Karpas-422 (cell line): ENCODE results near the gene CHMP4A. TPM values are rescaled to one million over a fixed set of nuclear protein-coding genes. Genes with fewer than 3 reads are reported as not detected.

ENCODE experiments used
- DNase-seq: peaks from one replicate; pipeline ENCODE4 v3.0.0-alpha.2; 2015
- H2AFZ ChIP-seq: fragments of 200-600 bp; sonication (generic); 2 replicates; pipeline ENCODE4 v1.6.1; 2014; ENCODE audit warnings: antibody characterized with exemption, low read length, mixed read lengths
- H3K27ac ChIP-seq: fragments of 200-600 bp; sonication (generic); 2 replicates; pipeline ENCODE4 v1.5.1; 2014; ENCODE audit warnings: mild to moderate bottlenecking, low read length, moderate library complexity
- H3K27me3 ChIP-seq: fragments of 200-600 bp; sonication (generic); 2 replicates; pipeline ENCODE4 v1.6.1; 2014; ENCODE audit warnings: low read length, mixed read lengths
- H3K36me3 ChIP-seq: fragments of 200-600 bp; sonication (generic); 2 replicates; pipeline ENCODE4 v1.6.1; 2014; ENCODE audit warnings: low read length, mixed read lengths; ENCODE audit not compliant: insufficient read depth
- H3K4me1 ChIP-seq: fragments of 200-600 bp; sonication (generic); 2 replicates; pipeline ENCODE4 v1.6.1; 2014; ENCODE audit warnings: mild to moderate bottlenecking, low read length, mixed read lengths
- H3K4me2 ChIP-seq: fragments of 200-600 bp; sonication (generic); 2 replicates; pipeline ENCODE4 v1.6.1; 2014; ENCODE audit warnings: low read length, low read depth, mild to moderate bottlenecking; ENCODE audit not compliant: poor library complexity, severe bottlenecking
- H3K4me3 ChIP-seq: fragments of 200-600 bp; sonication (generic); 2 replicates; pipeline ENCODE4 v1.5.1; 2014; ENCODE audit warnings: mild to moderate bottlenecking, antibody characterized with exemption, low read length, mixed read lengths
- H3K79me2 ChIP-seq: fragments of 200-600 bp; sonication (generic); 2 replicates; pipeline ENCODE4 v1.6.1; 2014; ENCODE audit warnings: mild to moderate bottlenecking, low read length, mixed read lengths
- H3K9ac ChIP-seq: fragments of 200-600 bp; sonication (generic); 2 replicates; pipeline ENCODE4 v1.6.0; 2014; ENCODE audit warnings: low read length
- H3K9me2 ChIP-seq: fragments of 200-600 bp; sonication (generic), shearing (Covaris generic); replicated peaks from 2 replicates; pipeline ENCODE4 v1.6.0; 2014; ENCODE audit warnings: mild to moderate bottlenecking, low read length, moderate library complexity; ENCODE audit not compliant: insufficient read depth
- H3K9me3 ChIP-seq: fragments of 300-700, 200-600 bp; sonication (generic); 2 replicates; pipeline ENCODE4 v1.6.1; 2014; ENCODE audit warnings: low read length, mixed read lengths
- H4K20me1 ChIP-seq: fragments of 200-600 bp; sonication (generic); 2 replicates; pipeline ENCODE4 v1.6.1; 2014; ENCODE audit warnings: mild to moderate bottlenecking, antibody characterized with exemption, low read length, low read depth; ENCODE audit not compliant: insufficient read depth
- total RNA-seq: library from RNA; depleted of rRNA; stranded (reverse); fragments of >200 nt; shearing (Covaris generic); gene quantifications from 2 replicates; pipeline ENCODE4 v1.2.3, GENCODE V29; 2014; ENCODE audit warnings: low replicate concordance

Gene CHMP4A
- total RNA-seq, 1 experiment from 2014 or later, result 36.8 TPM

GRCh38 chr14:24178399-24179178 is 34.7 kb downstream of the CHMP4A start:
- no peak for DNase-seq
- Histone ChIP-seq H3K4me2 (no peak overlapping the region), H3K9me2 (no peaks in the 10 kb centered on the region), H3K27ac (no peak overlapping the region), H4K20me1 (0 out of 2 replicates have a peak, but pooled peaks cover 4% of the 10 kb centered on the region), H2AFZ (no peak overlapping the region), H3K9ac (no peak overlapping the region), H3K36me3 (peaks cover 32% of the 10 kb centered on the region), H3K79me2 (no peaks in the 10 kb centered on the region), H3K4me1 (no peaks in the 10 kb centered on the region), H3K4me3 (no peak overlapping the region), H3K9me3 (no peaks in the 10 kb centered on the region), H3K27me3 (no peaks in the 10 kb centered on the region)

GRCh38 chr14:24177891-24178290 is 35.4 kb downstream of the CHMP4A start:
- no peak overlapping the region for H3K27ac ChIP-seq
- no peak overlapping the region for H3K4me3 ChIP-seq
- peaks cover 5% of the 10 kb centered on the region for H3K79me2 ChIP-seq
- H3K9ac ChIP-seq, result no peak overlapping the region
- H3K27me3 ChIP-seq, result no peaks in the 10 kb centered on the region
- no peak overlapping the region for H3K4me2 ChIP-seq
- no peaks in the 10 kb centered on the region for H3K9me3 ChIP-seq
- peaks cover 5% of the 10 kb centered on the region for H3K4me1 ChIP-seq
- 0 out of 2 replicates have a peak, but pooled peaks cover 4% of the 10 kb centered on the region for H4K20me1 ChIP-seq
- H3K9me2 ChIP-seq, result no peaks in the 10 kb centered on the region
- H3K36me3 ChIP-seq, result peaks cover 34% of the 10 kb centered on the region
- H2AFZ ChIP-seq, result no peak overlapping the region
- DNase-seq, result no peak

- H3K9me2 ChIP-seq, result no peaks in the 10 kb centered on the region
- H3K9ac ChIP-seq, result no peak overlapping the region
- peaks cover 37% of the 10 kb centered on the region for H3K36me3 ChIP-seq
- H3K4me1 ChIP-seq, result peaks cover 7% of the 10 kb centered on the region
- no peak overlapping the region for H3K27ac ChIP-seq
- H4K20me1 ChIP-seq, result 0 out of 2 replicates have a peak, but pooled peaks cover 4% of the 10 kb centered on the region
- no peak for DNase-seq
- H2AFZ ChIP-seq, result no peak overlapping the region
- no peaks in the 10 kb centered on the region for H3K9me3 ChIP-seq
- H3K79me2 ChIP-seq, result peaks cover 12% of the 10 kb centered on the region
- H3K4me3 ChIP-seq, result no peak overlapping the region
- H3K4me2 ChIP-seq, result no peak overlapping the region
- H3K27me3 ChIP-seq, result no peaks in the 10 kb centered on the region
These were observed 36.1 kb downstream of the CHMP4A start for GRCh38 chr14:24177041-24177825.

GRCh38 chr14:24176599-24176998 is 36.7 kb downstream of the CHMP4A start:
- Histone ChIP-seq H3K4me1 (peaks cover 7% of the 10 kb centered on the region), H3K4me3 (no peak overlapping the region), H3K36me3 (peaks cover 37% of the 10 kb centered on the region), H3K27me3 (no peaks in the 10 kb centered on the region), H3K9me3 (no peaks in the 10 kb centered on the region), H3K9ac (no peak overlapping the region), H2AFZ (no peak overlapping the region), H3K4me2 (no peak overlapping the region), H3K27ac (no peak overlapping the region), H3K9me2 (no peaks in the 10 kb centered on the region), H3K79me2 (peaks cover 15% of the 10 kb centered on the region), H4K20me1 (0 out of 2 replicates have a peak, but pooled peaks cover 4% of the 10 kb centered on the region)
- no peak for DNase-seq

GRCh38 chr14:24172871-24173281 is 40.4 kb downstream of the CHMP4A start:
- H3K9ac ChIP-seq, result peak overlapping the region; percentile 75
- H4K20me1 ChIP-seq, result no peaks in the 10 kb centered on the region
- DNase-seq, result no peak
- no peaks in the 10 kb centered on the region for H3K9me3 ChIP-seq
- H3K36me3 ChIP-seq, result peaks cover 15% of the 10 kb centered on the region; the same call in 1 of the 2 replicates
- H3K27ac ChIP-seq, result 0 out of 2 replicates have a peak overlapping the region, but pooled peaks have one; percentile 52
- peak overlapping the region; percentile 64 for H3K4me3 ChIP-seq
- H3K27me3 ChIP-seq, result no peaks in the 10 kb centered on the region
- no peaks in the 10 kb centered on the region for H3K9me2 ChIP-seq
- H3K79me2 ChIP-seq, result peaks cover 15% of the 10 kb centered on the region
- peak overlapping the region; percentile 70 for H3K4me2 ChIP-seq
- no peak overlapping the region for H2AFZ ChIP-seq
- peaks cover 7% of the 10 kb centered on the region for H3K4me1 ChIP-seq

GRCh38 chr14:24172261-24172860 is 40.9 kb downstream of the CHMP4A start:
- no peak for DNase-seq
- H3K9me3 ChIP-seq, result no peaks in the 10 kb centered on the region
- peaks cover 7% of the 10 kb centered on the region for H3K4me1 ChIP-seq
- peak overlapping the region; percentile 70 for H3K4me2 ChIP-seq
- no peaks in the 10 kb centered on the region for H3K9me2 ChIP-seq
- H3K27me3 ChIP-seq, result no peaks in the 10 kb centered on the region
- H2AFZ ChIP-seq, result no peak overlapping the region
- H3K4me3 ChIP-seq, result peak overlapping the region; percentile 64
- no peaks in the 10 kb centered on the region for H4K20me1 ChIP-seq
- H3K27ac ChIP-seq, result peak overlapping the region; percentile 52
- H3K36me3 ChIP-seq, result 0 out of 2 replicates have a peak, but pooled peaks cover 12% of the 10 kb centered on the region
- peaks cover 15% of the 10 kb centered on the region for H3K79me2 ChIP-seq
- peak overlapping the region; percentile 75 for H3K9ac ChIP-seq

- H3K9ac ChIP-seq, result peak within 1 kb of the TSS; percentile 75
These were observed 41.6 kb downstream of the CHMP4A start, which contains the start of gene REC8 for GRCh38 chr14:24171422-24172260. Gene REC8 (plus strand): TSS chr14:24172080. CDS start chr14:24172553, 473 bp downstream.

More at GRCh38 chr14:24171422-24172260, 41.6 kb downstream of the CHMP4A start, which contains the start of gene REC8:
- Histone ChIP-seq H3K9me2 (no peaks in the 10 kb centered on the region), H3K36me3 (0 out of 2 replicates have a peak, but pooled peaks cover 5% of the 10 kb centered on the region), H3K9me3 (no peaks in the 10 kb centered on the region), H4K20me1 (no peaks in the 10 kb centered on the region), H3K27ac (peak within 1 kb of the TSS; percentile 52), H3K4me2 (peak within 1 kb of the TSS; percentile 70), H3K4me3 (peak within 1 kb of the TSS; percentile 64), H3K4me1 (peaks cover 7% of the 10 kb centered on the region), H3K27me3 (no peaks in the 10 kb centered on the region), H2AFZ (0 out of 2 replicates have a peak within 1 kb of the TSS, but pooled peaks have one; percentile 22), H3K79me2 (peaks cover 15% of the 10 kb centered on the region)
- peak; percentile 96 for DNase-seq
